ENCODE measurements around the gene ACSM6. TPM values are rescaled to one million over a fixed set of nuclear protein-coding genes. Genes with fewer than 3 reads are reported as not detected.

ACSM6 gene
- total RNA-seq, 8 experiments from 2014 or later, result 0.14 to 0.24 TPM; not detected in 6

DNA sequence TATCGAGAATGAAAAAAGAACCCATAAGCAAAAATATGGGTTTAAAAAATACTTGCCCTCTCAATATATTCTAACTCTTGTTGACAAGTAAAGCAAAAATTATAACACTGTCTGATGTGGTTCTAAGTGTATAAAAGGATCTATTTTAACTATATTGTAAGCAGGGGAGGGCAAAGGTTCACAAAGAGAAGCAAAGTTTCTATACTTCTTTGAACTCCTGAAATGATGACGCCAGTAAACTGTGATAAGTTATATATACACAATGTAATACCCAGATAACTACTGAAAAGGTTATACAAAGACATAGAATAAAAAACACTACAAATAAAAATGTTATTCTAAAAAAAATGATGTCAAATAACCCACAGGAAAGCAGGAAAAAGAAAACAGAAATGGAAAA lies 59.6 kb downstream of the ACSM6 start:
- no peak overlapping the region for H3K4me3 ChIP-seq
- 67 to 100% (median 99%) methylated on average over 1 to 2 of the region's 2 CpGs for WGBS, 10 experiments
- in situ Hi-C loops (cut with MboI; ENCODE audit: low pct_unique_long_range_greater_than_20kb in 2 of 9, low sequenced_read_pairs in 9 of 9, unreplicated experiment in 9 of 9), result loop anchor here in 1 of 9 experiments (10.0 kb wide), 1 partner anchor 111 kb away; no protein-coding TSS in a partner anchor
- ATAC-seq (replicated peaks in 6 of 8), result no peak
- no peak overlapping the region for H3K27ac ChIP-seq
- no peaks in the 10 kb centered on the region for H3K4me1 ChIP-seq (replicated peaks in 1 of 2)

- Histone ChIP-seq H3K4me3 (no peak overlapping the region), H3K4me1 (replicated peaks in 1 of 2) (no peaks in the 10 kb centered on the region), H3K27ac (no peak overlapping the region)
- ATAC-seq (replicated peaks in 6 of 8), result no peak
- 67 to 100% (median 87%) methylated on average over 1 to 3 of the region's 3 CpGs; no CpG with 5 or more reads in 5 of the 10 experiments for WGBS, 10 experiments
- in situ Hi-C loops (cut with MboI; ENCODE audit: low pct_unique_long_range_greater_than_20kb in 2 of 9, low sequenced_read_pairs in 9 of 9, unreplicated experiment in 9 of 9), result loop anchor here in 1 of 9 experiments (10.0 kb wide), 1 partner anchor 110 kb away; no protein-coding TSS in a partner anchor
Measured at GRCh38 chr10:95254629-95255028, 60.6 kb downstream of the ACSM6 start.

- no peak for ATAC-seq (replicated peaks in 6 of 8)
- no peak overlapping the region for H3K4me3 ChIP-seq
- H3K4me1 ChIP-seq (replicated peaks in 1 of 2), result peaks cover 0 to 2% of the 10 kb centered on the region in 2 donors
- in situ Hi-C loops (cut with MboI; ENCODE audit: low pct_unique_long_range_greater_than_20kb in 2 of 9, low sequenced_read_pairs in 9 of 9, unreplicated experiment in 9 of 9), result loop anchor here in 1 of 9 experiments (10.0 kb wide), 1 partner anchor 109 kb away; no protein-coding TSS in a partner anchor
- no peak overlapping the region for H3K27ac ChIP-seq
- 69 to 100% (median 100%) methylated on average over 1 of the region's 1 CpG; no CpG with 5 or more reads in 3 of the 10 experiments for WGBS, 10 experiments
Measured at GRCh38 chr10:95256268-95256667, 62.2 kb downstream of the ACSM6 start.

- ATAC-seq (replicated peaks in 6 of 8), result no peak
- H3K4me3 ChIP-seq, result no peak overlapping the region
- in situ Hi-C loops (cut with MboI; ENCODE audit: low pct_unique_long_range_greater_than_20kb in 2 of 9, low sequenced_read_pairs in 9 of 9, unreplicated experiment in 9 of 9), result loop anchor here in 1 of 9 experiments (10.0 kb wide), 1 partner anchor 107 kb away; no protein-coding TSS in a partner anchor
- peaks cover 0 to 2% of the 10 kb centered on the region in 2 donors for H3K4me1 ChIP-seq (replicated peaks in 1 of 2)
- no peak overlapping the region for H3K27ac ChIP-seq
- WGBS, 10 experiments, result 81 to 100% (median 95%) methylated on average over 2 to 7 of the region's 7 CpGs
Measured at GRCh38 chr10:95257849-95258248, 63.8 kb downstream of the ACSM6 start.

DNA sequence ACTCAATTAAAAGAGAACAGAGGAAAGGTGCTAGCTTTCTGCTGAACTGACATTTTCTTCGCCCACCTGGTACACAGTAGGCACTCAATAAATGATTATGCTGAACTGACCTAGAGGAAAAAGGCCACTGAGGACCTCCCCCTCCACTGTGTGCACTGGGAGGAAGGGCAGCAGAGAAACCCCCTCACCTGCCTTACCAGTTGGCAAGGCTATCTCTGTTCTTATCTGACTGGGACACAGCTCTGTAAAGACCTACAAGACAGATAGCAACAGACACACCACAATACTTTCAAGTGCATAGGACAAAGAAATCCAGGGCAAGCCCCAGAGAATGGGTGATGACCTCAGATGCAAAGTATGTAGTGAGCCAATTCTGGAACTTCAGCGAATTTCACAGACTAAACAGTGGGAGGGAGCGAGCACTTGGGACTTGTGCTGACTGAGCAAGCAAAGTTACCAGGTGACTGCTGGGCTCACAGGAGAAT lies 66.4 kb downstream of the ACSM6 start:
- Histone ChIP-seq H3K27ac (no peak overlapping the region), H3K4me1 (replicated peaks in 1 of 2) (peaks cover 0 to 2% of the 10 kb centered on the region in 2 donors), H3K4me3 (no peak overlapping the region)
- peak; percentile 33 to 96 (median 74) for ATAC-seq (replicated peaks in 6 of 8)
- WGBS, 10 experiments, result 19 to 100% (median 71%) methylated on average over 1 to 2 of the region's 3 CpGs; no CpG with 5 or more reads in 2 of the 10 experiments
- in situ Hi-C loops (cut with MboI; ENCODE audit: low pct_unique_long_range_greater_than_20kb in 2 of 9, low sequenced_read_pairs in 9 of 9, unreplicated experiment in 9 of 9), result no loop called here

- WGBS, 10 experiments, result 21 to 96% (median 73%) methylated on average over 1 to 4 of the region's 4 CpGs; no CpG with 5 or more reads in 2 of the 10 experiments
- H3K27ac ChIP-seq, result no peak overlapping the region
- no peak overlapping the region for H3K4me3 ChIP-seq
- H3K4me1 ChIP-seq (replicated peaks in 1 of 2), result peaks cover 0 to 2% of the 10 kb centered on the region in 2 donors
- in situ Hi-C loops (cut with MboI; ENCODE audit: low pct_unique_long_range_greater_than_20kb in 2 of 9, low sequenced_read_pairs in 9 of 9, unreplicated experiment in 9 of 9), result no loop called here
- ATAC-seq (replicated peaks in 6 of 8), result peak in 3 of 8 experiments; percentile 4 to 44 (median 22)
Measured at GRCh38 chr10:95260909-95261552, 67.0 kb downstream of the ACSM6 start.

DNA sequence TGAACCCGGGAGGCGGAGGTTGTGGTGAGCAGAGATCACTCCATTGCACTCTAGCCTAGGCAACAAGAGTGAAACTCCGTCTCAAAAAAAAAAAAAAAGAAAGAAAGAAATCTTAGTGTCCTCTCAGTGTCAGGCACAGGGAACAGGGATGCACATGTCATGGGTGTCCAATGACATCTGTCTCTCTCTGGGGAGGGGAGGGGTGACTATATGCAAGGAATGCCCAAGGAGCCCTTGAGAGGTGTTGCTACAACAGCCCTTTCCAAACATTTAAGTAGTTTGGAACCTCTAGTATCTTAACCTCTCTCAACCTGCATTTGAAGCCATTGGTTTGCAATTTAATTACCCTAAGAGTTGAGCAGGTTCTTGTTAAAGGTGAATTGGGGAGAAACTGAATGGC lies 67.9 kb downstream of the ACSM6 start:
- ATAC-seq (replicated peaks in 6 of 8), result no peak
- no peak overlapping the region for H3K27ac ChIP-seq
- WGBS, 10 experiments, result 72 to 100% (median 100%) methylated on average over 1 to 3 of the region's 3 CpGs; no CpG with 5 or more reads in 6 of the 10 experiments
- in situ Hi-C loops (cut with MboI; ENCODE audit: low pct_unique_long_range_greater_than_20kb in 2 of 9, low sequenced_read_pairs in 9 of 9, unreplicated experiment in 9 of 9), result no loop called here
- peaks cover 0 to 2% of the 10 kb centered on the region in 2 donors for H3K4me1 ChIP-seq (replicated peaks in 1 of 2)
- no peak overlapping the region for H3K4me3 ChIP-seq

GRCh38 chr10:95262763-95263518 lies 68.9 kb downstream of the ACSM6 start:
- in situ Hi-C loops (cut with MboI; ENCODE audit: low pct_unique_long_range_greater_than_20kb in 2 of 9, low sequenced_read_pairs in 9 of 9, unreplicated experiment in 9 of 9), result no loop called here
- no peak overlapping the region for H3K4me3 ChIP-seq
- 50 to 100% (median 85%) methylated on average over 1 to 3 of the region's 5 CpGs; no CpG with 5 or more reads in 3 of the 10 experiments for WGBS, 10 experiments
- peaks cover 0 to 2% of the 10 kb centered on the region in 2 donors for H3K4me1 ChIP-seq (replicated peaks in 1 of 2)
- no peak overlapping the region for H3K27ac ChIP-seq
- ATAC-seq (replicated peaks in 6 of 8), result no peak

DNA sequence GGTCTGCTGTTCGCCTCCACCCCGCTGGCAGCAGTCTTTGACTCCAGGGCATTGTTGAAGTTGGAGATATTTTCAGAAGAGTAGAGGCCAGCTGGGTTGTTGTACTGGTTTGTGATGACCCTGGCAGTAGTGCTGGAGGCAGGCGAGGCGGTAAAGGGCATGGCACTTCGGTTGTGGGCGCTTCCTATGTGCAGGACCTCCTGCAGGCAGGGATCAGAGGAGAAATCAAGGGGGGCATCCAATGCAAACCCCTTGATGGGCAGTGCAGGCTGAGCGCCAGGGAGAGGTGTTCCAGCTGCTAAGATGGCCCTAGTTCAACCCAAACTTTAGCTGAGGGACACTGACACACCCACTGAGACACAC lies 69.8 kb downstream of the ACSM6 start:
- in situ Hi-C loops (cut with MboI; ENCODE audit: low pct_unique_long_range_greater_than_20kb in 2 of 9, low sequenced_read_pairs in 9 of 9, unreplicated experiment in 9 of 9), result no loop called here

DNA sequence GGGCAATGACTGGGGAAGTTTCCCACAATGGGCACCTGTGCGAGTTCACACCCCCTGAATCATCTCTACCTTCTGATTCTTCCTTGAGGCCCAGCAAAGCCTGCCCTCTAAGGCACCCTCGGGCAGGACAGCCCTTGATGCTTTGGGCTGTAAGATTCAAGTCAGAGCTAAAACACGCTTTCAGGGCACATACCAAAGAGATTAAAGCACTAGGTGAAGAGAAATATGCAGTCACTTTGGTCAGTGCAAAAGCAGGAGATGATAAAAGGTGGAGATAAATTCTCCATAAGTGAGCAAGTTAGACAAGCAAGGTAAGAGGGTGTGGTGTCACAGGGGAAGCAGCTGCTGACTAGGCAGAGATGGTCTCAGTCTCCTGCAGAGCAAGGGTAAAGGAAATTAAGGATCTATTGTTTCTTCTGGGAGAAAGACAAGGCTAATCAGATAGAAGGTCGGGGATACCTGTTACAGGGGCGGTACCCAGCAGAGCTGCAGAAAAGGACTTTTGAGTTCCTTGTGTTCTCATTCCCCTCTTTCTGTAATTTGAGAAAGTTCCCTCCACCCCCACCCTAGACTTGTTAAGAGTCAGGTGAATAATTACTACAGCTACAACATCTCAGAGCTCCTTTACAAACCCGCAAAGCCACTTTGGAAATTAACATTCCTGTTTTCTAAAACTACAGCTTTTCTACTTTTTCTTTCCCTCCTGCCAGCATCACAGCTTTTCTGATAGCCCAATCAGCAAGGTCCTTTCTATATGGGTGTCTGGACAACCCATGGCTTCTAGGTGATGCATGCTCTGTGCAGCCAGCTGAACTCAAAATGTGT lies 70.4 kb downstream of the ACSM6 start:
- no peak for ATAC-seq (replicated peaks in 6 of 8)
- H3K4me3 ChIP-seq, result no peak overlapping the region
- no peak overlapping the region for H3K27ac ChIP-seq
- H3K4me1 ChIP-seq (replicated peaks in 1 of 2), result peaks cover 0 to 2% of the 10 kb centered on the region in 2 donors
- WGBS, 10 experiments, result 52 to 100% (median 69%) methylated on average over 1 to 5 of the region's 6 CpGs; no CpG with 5 or more reads in 2 of the 10 experiments
- in situ Hi-C loops (cut with MboI; ENCODE audit: low pct_unique_long_range_greater_than_20kb in 2 of 9, low sequenced_read_pairs in 9 of 9, unreplicated experiment in 9 of 9), result no loop called here

More for the DNA sequence above, 69.8 kb downstream of the ACSM6 start:
- Histone ChIP-seq H3K4me1 (replicated peaks in 1 of 2) (peaks cover 0 to 2% of the 10 kb centered on the region in 2 donors), H3K4me3 (no peak overlapping the region), H3K27ac (no peak overlapping the region)
- 20 to 100% (median 81%) methylated on average over 1 to 5 of the region's 7 CpGs; no CpG with 5 or more reads in 5 of the 10 experiments for WGBS, 10 experiments
- no peak for ATAC-seq (replicated peaks in 6 of 8)

DNA sequence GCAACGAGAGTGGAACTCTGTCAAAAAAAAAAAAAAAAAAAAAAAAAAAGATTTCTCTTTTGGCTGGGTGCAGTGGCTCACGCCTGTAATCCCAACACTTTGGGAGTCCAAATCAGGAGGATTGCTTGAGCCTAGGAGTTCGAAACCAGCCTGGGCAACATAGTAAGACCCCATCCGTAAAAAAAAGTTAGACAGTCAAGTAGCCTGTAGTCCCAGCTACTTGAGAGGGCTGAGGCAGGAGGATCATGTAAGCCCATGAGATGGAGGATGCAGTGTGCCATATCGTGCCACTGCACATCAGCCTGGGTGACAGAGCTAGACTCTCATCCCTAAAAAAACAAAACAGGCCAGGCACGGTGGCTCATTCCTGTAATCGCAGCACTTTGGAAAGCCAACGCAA lies 71.5 kb downstream of the ACSM6 start:
- in situ Hi-C loops (cut with MboI; ENCODE audit: low pct_unique_long_range_greater_than_20kb in 2 of 9, low sequenced_read_pairs in 9 of 9, unreplicated experiment in 9 of 9), result no loop called here
- WGBS, 10 experiments, result 89 to 100% (median 91%) methylated on average over 2 to 6 of the region's 8 CpGs; no CpG with 5 or more reads in 4 of the 10 experiments
- no peak for ATAC-seq (replicated peaks in 6 of 8)
- no peak overlapping the region for H3K27ac ChIP-seq
- peaks cover 0 to 2% of the 10 kb centered on the region in 2 donors for H3K4me1 ChIP-seq (replicated peaks in 1 of 2)
- no peak overlapping the region for H3K4me3 ChIP-seq

DNA sequence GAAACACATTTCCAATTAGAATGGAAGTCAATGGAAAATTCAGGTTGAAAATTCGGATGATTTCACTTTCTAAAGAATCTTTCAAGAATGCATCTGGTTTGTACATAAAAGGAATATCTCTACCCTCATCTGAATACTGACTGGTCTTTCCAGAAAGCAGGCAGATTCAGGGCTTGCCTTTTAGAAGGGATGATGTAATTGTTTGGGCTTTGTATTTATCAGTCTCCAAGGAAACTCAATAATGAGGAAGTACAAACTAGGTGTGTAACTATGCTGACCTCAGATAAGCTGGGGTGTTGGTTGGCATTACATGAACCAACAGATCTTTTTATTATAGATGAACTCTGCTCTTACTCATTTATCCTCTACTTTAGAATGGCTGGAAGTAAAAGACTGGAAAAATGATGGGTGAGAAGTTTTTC lies 72.6 kb downstream of the ACSM6 start:
- ATAC-seq (replicated peaks in 6 of 8), result peak; percentile 73 to 99 (median 94)
- in situ Hi-C loops (cut with MboI; ENCODE audit: low pct_unique_long_range_greater_than_20kb in 2 of 9, low sequenced_read_pairs in 9 of 9, unreplicated experiment in 9 of 9), result no loop called here
- H3K4me3 ChIP-seq, result no peak overlapping the region
- 0 to 78% (median 33%) methylated on average over 1 of the region's 1 CpG; no CpG with 5 or more reads in 1 of the 10 experiments for WGBS, 10 experiments
- no peaks in the 10 kb centered on the region for H3K4me1 ChIP-seq (replicated peaks in 1 of 2)
- no peak overlapping the region for H3K27ac ChIP-seq
